Liver (tissue), 3 donors: ENCODE data around the gene N4BP2.

Experiments used
- CTCF ChIP-seq: fragments of 150-350 bp; IDR thresholded peaks from 2 replicates; pipeline ENCODE4 v1.5.1; 2017; ENCODE audit warnings: improper control_type of control experiment, low read depth, low read length; ENCODE audit not compliant: missing input control
- HNF4G ChIP-seq: IDR thresholded peaks from 2 replicates; pipeline ENCODE4 v1.6.1; 2016; ENCODE audit warnings: antibody characterized with exemption
- JUND ChIP-seq, 2 donors: IDR thresholded peaks; 2 replicates each; pipeline ENCODE4 v1.6.1; 2016; ENCODE audit warnings: antibody characterized with exemption in 2 of 2
- MAX ChIP-seq: IDR thresholded peaks from 2 replicates; pipeline ENCODE4 v1.6.1; 2016; ENCODE audit warnings: antibody characterized with exemption
- RAD21 ChIP-seq, 2 donors: IDR thresholded peaks; 2 replicates each; pipeline ENCODE4 v1.6.1; 2016; ENCODE audit warnings: antibody characterized with exemption in 2 of 2, mild to moderate bottlenecking in 2 of 2
- REST ChIP-seq: IDR thresholded peaks from 2 replicates; pipeline ENCODE4 v1.6.1; 2016; ENCODE audit warnings: antibody characterized with exemption, mild to moderate bottlenecking
- YY1 ChIP-seq: IDR thresholded peaks from 2 replicates; pipeline ENCODE4 v1.6.1; 2016; ENCODE audit warnings: antibody characterized with exemption, mild to moderate bottlenecking
- donor health status: healthy.
- donor health status: healthy.

GRCh38 chr4:40143926-40144508 lies 87.4 kb downstream of the N4BP2 start:
- TF ChIP-seq CTCF = no peak
- no peak for TF ChIP-seq MAX
- TF ChIP-seq HNF4G = no peak
- no peak for TF ChIP-seq JUND (IDR thresholded peaks at IDR 0.05)
- TF ChIP-seq YY1 = no peak
- no peak for TF ChIP-seq REST
- TF ChIP-seq RAD21 (IDR thresholded peaks at IDR 0.05) = no peak
